ENCODE results near the gene DEK. TPM values are rescaled to one million over a fixed set of nuclear protein-coding genes. Genes with fewer than 3 reads are reported as not detected.
"Not testable (repeated sequence)": the region's sequence is repeated elsewhere in the genome, so short reads cannot be mapped to it uniquely, and the experiment has no call there.

Gene DEK
- total RNA-seq, 1 experiment from 2014 or later = 108 TPM

DNA sequence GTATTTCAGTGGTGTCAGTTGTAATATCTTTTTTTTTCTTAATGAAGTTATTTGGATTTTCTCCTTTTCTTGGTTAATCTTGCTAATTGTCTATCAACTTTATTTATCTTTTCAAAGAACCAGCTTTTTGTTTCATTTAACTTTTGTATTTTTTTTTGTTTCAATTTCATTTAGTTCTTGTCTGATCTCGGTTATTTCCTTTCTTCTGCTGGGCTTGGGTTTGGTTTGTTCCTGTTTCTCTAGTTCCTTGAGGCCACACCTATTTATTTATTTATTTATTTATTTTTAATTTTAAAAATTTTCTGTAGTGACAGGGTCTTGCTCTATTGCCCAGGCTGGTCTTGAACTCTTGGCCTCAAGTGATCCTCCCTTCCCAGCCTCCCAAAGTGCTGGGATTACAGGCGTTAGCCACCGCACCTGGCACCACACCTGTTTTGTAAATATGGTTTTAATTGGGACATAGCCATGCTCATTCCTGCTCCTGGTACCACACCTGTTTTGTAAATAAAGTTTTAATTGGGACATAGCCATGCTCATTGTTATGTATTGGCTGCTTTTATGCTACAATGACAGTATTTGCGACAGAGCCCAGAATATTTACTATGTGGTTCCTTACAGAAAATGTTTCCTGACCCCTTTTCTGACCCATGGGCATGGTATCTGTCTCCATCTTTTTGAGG, 86.9 kb downstream of the DEK start:
- no peaks in the 10 kb centered on the region for H4K20me1 ChIP-seq (ENCODE audit: insufficient read depth)
- H3K4me3 ChIP-seq (replicated peaks in 1 of 2; ENCODE audit: low read depth in 1 of 2, low read length in 2 of 2) = no peak overlapping the region
- no peaks in the 10 kb centered on the region for H3K27me3 ChIP-seq (ENCODE audit: insufficient read depth, low read length)
- H3K79me2 ChIP-seq (ENCODE audit: insufficient read depth, low read length) = no peaks in the 10 kb centered on the region
- ATAC-seq (no peak), DNase-seq (ENCODE audit: low read depth, low spot score) (no peak)
- H3K4me2 ChIP-seq (ENCODE audit: low read length) = no peak overlapping the region
- H3K9me3 ChIP-seq (ENCODE audit: control insufficient read depth in 1 of 2, insufficient read depth in 1 of 2, low read depth in 1 of 2, low read length in 2 of 2) = no peaks in the 10 kb centered on the region
- ChIA-PET POLR2A (no interaction called here), RAD21 (ENCODE audit: low non-redundant PET in 1 of 2, low total read pairs in 2 of 2, uncharacterized antibody in 2 of 2, unreplicated experiment in 2 of 2) (no interaction called here), CTCF (no interaction called here)
- H2AFZ ChIP-seq (ENCODE audit: low read depth, low read length, poor library complexity, severe bottlenecking) = no peak overlapping the region
- no TSS peak for BruUV-seq (replicated peaks)
- TF ChIP-seq FOSL1 (IDR thresholded peaks at IDR 0.05; ENCODE audit: low read depth) (no peak), MAX (IDR thresholded peaks at IDR 0.05) (no peak), POLR2AphosphoS5 (IDR thresholded peaks at IDR 0.05; ENCODE audit: low read depth, low read length) (no peak), ELF1 (IDR thresholded peaks at IDR 0.05; ENCODE audit: borderline replicate concordance, low read depth) (no peak), ZBTB33 (IDR thresholded peaks at IDR 0.05; ENCODE audit: extremely low read depth, insufficient replicate concordance, low read length) (no peak), RAD21 (IDR thresholded peaks at IDR 0.05; ENCODE audit: low read depth) (no peak), SP1 (IDR thresholded peaks at IDR 0.05; ENCODE audit: low read depth) (no peak), CBX3 (IDR thresholded peaks at IDR 0.05; ENCODE audit: low read depth) (no peak)
- TF ChIP-seq, protein P1, sequence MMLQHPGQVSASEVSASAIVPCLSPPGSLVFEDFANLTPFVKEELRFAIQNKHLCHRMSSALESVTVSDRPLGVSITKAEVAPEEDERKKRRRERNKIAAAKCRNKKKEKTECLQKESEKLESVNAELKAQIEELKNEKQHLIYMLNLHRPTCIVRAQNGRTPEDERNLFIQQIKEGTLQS (IDR thresholded peaks at IDR 0.05) = no peak
- no peaks in the 10 kb centered on the region for H3K9me2 ChIP-seq (ENCODE audit: insufficient read depth)
- H3K27ac ChIP-seq (ENCODE audit: low read depth, low read length) = no peak overlapping the region
- H3K9ac ChIP-seq (ENCODE audit: low read length) = no peak overlapping the region
- intact Hi-C loops (cut with micrococcal nuclease) = no loop called here
- no peaks in the 10 kb centered on the region; a peak in 1 of 4 replicates for H3K36me3 ChIP-seq (ENCODE audit: control insufficient read depth in 1 of 2, insufficient read depth in 2 of 2, low read length in 2 of 2)
- H3K4me1 ChIP-seq (ENCODE audit: control insufficient read depth in 1 of 2, insufficient read depth in 2 of 2, low read length in 2 of 2) = no peaks in the 10 kb centered on the region

- H4K20me1 ChIP-seq (ENCODE audit: insufficient read depth); CTCF ChIA-PET; H3K27ac ChIP-seq (ENCODE audit: low read depth, low read length); H3K9ac ChIP-seq (ENCODE audit: low read length); RAD21 ChIA-PET (ENCODE audit: low non-redundant PET in 1 of 2, low total read pairs in 2 of 2, uncharacterized antibody in 2 of 2, unreplicated experiment in 2 of 2); intact Hi-C loops (cut with micrococcal nuclease); DNase-seq (ENCODE audit: low read depth, low spot score); BruUV-seq (replicated peaks); H3K4me3 ChIP-seq (replicated peaks in 1 of 2; ENCODE audit: low read depth in 1 of 2, low read length in 2 of 2); H2AFZ ChIP-seq (ENCODE audit: low read depth, low read length, poor library complexity, severe bottlenecking); ATAC-seq; H3K27me3 ChIP-seq (ENCODE audit: insufficient read depth, low read length); H3K36me3 ChIP-seq (ENCODE audit: control insufficient read depth in 1 of 2, insufficient read depth in 2 of 2, low read length in 2 of 2); H3K4me2 ChIP-seq (ENCODE audit: low read length); H3K79me2 ChIP-seq (ENCODE audit: insufficient read depth, low read length); H3K9me2 ChIP-seq (ENCODE audit: insufficient read depth); H3K9me3 ChIP-seq (ENCODE audit: control insufficient read depth in 1 of 2, insufficient read depth in 1 of 2, low read depth in 1 of 2, low read length in 2 of 2); POLR2A ChIA-PET; H3K4me1 ChIP-seq (ENCODE audit: control insufficient read depth in 1 of 2, insufficient read depth in 2 of 2, low read length in 2 of 2): not testable (repeated sequence)
Observed at GRCh38 chr6:18176198-18176597, 88.1 kb downstream of the DEK start.

Data from HCT116 (cell line).